Measurements from ENCODE around the gene RIN2. TPM values are rescaled to one million over a fixed set of nuclear protein-coding genes. Genes with fewer than 3 reads are reported as not detected.

RIN2 gene
- total RNA-seq, 2 donors from 2014 or later = 33.1 to 56.6 TPM

GRCh38 chr20:19740512-19740911 lies 17.5 kb upstream of the RIN2 start:
- H3K4me3 ChIP-seq = no peak overlapping the region
- no peak for DNase-seq (ENCODE audit: low spot score)
- H3K36me3 ChIP-seq = no peaks in the 10 kb centered on the region
- peaks cover 0 to 14% of the 10 kb centered on the region in 2 donors for H3K4me1 ChIP-seq
- H3K9me3 ChIP-seq = peaks cover 0 to under 1% of the 10 kb centered on the region in 2 donors
- H3K27ac ChIP-seq = no peak overlapping the region
- no peak for TF ChIP-seq CTCF (IDR thresholded peaks at IDR 0.05)
- no peaks in the 10 kb centered on the region for H3K27me3 ChIP-seq

GRCh38 chr20:19741924-19742323 lies 16.1 kb upstream of the RIN2 start:
- no peak overlapping the region for H3K27ac ChIP-seq
- no peak for TF ChIP-seq CTCF (IDR thresholded peaks at IDR 0.05)

GRCh38 chr20:19742974-19743639 lies 15.0 kb upstream of the RIN2 start:
- TF ChIP-seq CTCF (IDR thresholded peaks at IDR 0.05) = no peak
- Histone ChIP-seq H3K4me3 (no peak overlapping the region), H3K9me3 (peaks cover 0 to 6% of the 10 kb centered on the region in 2 donors), H3K4me1 (no peaks in the 10 kb centered on the region), H3K36me3 (no peaks in the 10 kb centered on the region), H3K27ac (no peak overlapping the region), H3K27me3 (no peaks in the 10 kb centered on the region)
- no peak for DNase-seq (ENCODE audit: low spot score)

More at GRCh38 chr20:19741924-19742323, 16.1 kb upstream of the RIN2 start:
- DNase-seq (ENCODE audit: low spot score) = no peak
- H3K4me3 ChIP-seq = no peak overlapping the region
- peaks cover 0 to 2% of the 10 kb centered on the region in 2 donors for H3K4me1 ChIP-seq
- H3K36me3 ChIP-seq = no peaks in the 10 kb centered on the region
- no peaks in the 10 kb centered on the region for H3K27me3 ChIP-seq
- peaks cover 0 to 6% of the 10 kb centered on the region in 2 donors for H3K9me3 ChIP-seq

GRCh38 chr20:19743640-19743995 lies 14.4 kb upstream of the RIN2 start:
- DNase-seq (ENCODE audit: low spot score) = no peak
- Histone ChIP-seq H3K9me3 (peaks cover 0 to 6% of the 10 kb centered on the region in 2 donors), H3K4me1 (no peaks in the 10 kb centered on the region), H3K36me3 (no peaks in the 10 kb centered on the region), H3K27me3 (no peaks in the 10 kb centered on the region), H3K4me3 (no peak overlapping the region), H3K27ac (no peak overlapping the region)
- TF ChIP-seq CTCF (IDR thresholded peaks at IDR 0.05) = no peak

GRCh38 chr20:19745106-19745505 lies 13.0 kb upstream of the RIN2 start:
- no peak for TF ChIP-seq CTCF (IDR thresholded peaks at IDR 0.05)
- DNase-seq (ENCODE audit: low spot score) = no peak
- no peaks in the 10 kb centered on the region for H3K4me1 ChIP-seq
- no peak overlapping the region for H3K27ac ChIP-seq
- no peaks in the 10 kb centered on the region for H3K27me3 ChIP-seq
- H3K36me3 ChIP-seq = no peaks in the 10 kb centered on the region
- peaks cover 0 to 6% of the 10 kb centered on the region in 2 donors for H3K9me3 ChIP-seq
- no peak overlapping the region for H3K4me3 ChIP-seq

GRCh38 chr20:19745584-19745983 lies 12.5 kb upstream of the RIN2 start:
- no peak overlapping the region for H3K4me3 ChIP-seq
- H3K27me3 ChIP-seq = no peaks in the 10 kb centered on the region
- H3K36me3 ChIP-seq = no peaks in the 10 kb centered on the region
- no peak overlapping the region for H3K27ac ChIP-seq
- no peak for DNase-seq (ENCODE audit: low spot score)
- TF ChIP-seq CTCF (IDR thresholded peaks at IDR 0.05) = no peak
- H3K9me3 ChIP-seq = peaks cover 0 to 6% of the 10 kb centered on the region in 2 donors
- H3K4me1 ChIP-seq = no peaks in the 10 kb centered on the region
